MM.1S (cell line): Measurements from ENCODE around the gene LDLRAD4.

Experiments
- CTCF ChIP-seq: fragments of 300-600 bp; sonication (generic); IDR thresholded peaks from 2 replicates; pipeline ENCODE4 v1.5.1; 2016; ENCODE audit warnings: antibody characterized with exemption, low read length, mixed read lengths
- EZH2 ChIP-seq: fragments of 300-600 bp; sonication (generic); optimal IDR thresholded peaks from 2 replicates; pipeline ENCODE3; 2017; ENCODE audit warnings: low read depth, mild to moderate bottlenecking, antibody characterized with exemption, low read length, mixed read lengths
- EZH2phosphoT487 ChIP-seq: fragments of 300-600 bp; sonication (generic); IDR thresholded peaks from 2 replicates; pipeline ENCODE4 v1.6.1; 2018; ENCODE audit warnings: antibody characterized with exemption, low read length

GRCh38 chr18:13245481-13246000 lies 27.0 kb downstream of the LDLRAD4 start:
- TF ChIP-seq EZH2 = no peak
- TF ChIP-seq CTCF = no peak
- TF ChIP-seq EZH2phosphoT487 = no peak
